ENCODE results near the gene KIF16B.

The KIF16B gene

DNA sequence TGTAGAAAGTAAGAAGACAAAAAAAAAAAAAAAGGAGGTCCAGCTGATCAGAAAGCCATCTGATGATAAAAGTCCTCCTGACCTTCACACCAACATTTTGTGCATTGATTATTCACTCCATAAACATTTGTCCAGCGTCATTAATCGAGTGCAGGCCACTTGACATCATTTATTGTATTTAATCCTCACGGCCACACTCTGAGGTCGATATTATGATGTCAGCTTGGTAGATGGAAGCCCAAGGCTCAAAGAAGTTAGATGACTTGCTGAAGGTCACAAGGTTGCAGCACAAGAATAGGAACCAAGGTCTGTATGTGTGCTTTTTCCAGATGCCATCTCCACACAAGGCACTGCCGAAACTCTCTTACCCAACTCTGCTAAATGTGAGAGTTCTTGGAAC, 328.4 kb downstream of the KIF16B start:
- no peak overlapping the region for H3K27ac ChIP-seq
- no peak for TF ChIP-seq ZFX (IDR thresholded peaks at IDR 0.05)
- no peak for TF ChIP-seq CTCF (conservative IDR thresholded peaks at IDR 0.05)

DNA sequence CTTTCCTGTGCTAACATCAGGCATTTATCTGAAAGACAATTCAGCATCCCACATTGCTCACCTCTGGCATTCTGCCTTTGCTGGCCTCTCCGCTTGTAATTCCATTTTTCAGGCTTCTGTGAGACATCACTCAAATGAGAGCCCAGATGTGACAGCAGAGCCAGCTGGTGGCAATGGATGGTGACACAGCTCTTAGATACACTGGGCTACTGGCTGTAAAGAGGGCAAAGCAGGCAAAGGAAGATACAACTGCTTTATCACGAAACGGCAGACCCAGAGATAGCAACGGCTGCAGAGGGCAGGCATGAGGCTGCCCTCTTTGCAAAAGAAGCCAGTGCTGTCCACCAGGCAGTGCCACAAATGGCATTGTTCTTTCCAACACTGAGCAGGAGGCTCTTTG, 329.8 kb downstream of the KIF16B start:
- H3K27ac ChIP-seq = no peak overlapping the region
- TF ChIP-seq ZFX (IDR thresholded peaks at IDR 0.05) (no peak), CTCF (conservative IDR thresholded peaks at IDR 0.05) (no peak)

DNA sequence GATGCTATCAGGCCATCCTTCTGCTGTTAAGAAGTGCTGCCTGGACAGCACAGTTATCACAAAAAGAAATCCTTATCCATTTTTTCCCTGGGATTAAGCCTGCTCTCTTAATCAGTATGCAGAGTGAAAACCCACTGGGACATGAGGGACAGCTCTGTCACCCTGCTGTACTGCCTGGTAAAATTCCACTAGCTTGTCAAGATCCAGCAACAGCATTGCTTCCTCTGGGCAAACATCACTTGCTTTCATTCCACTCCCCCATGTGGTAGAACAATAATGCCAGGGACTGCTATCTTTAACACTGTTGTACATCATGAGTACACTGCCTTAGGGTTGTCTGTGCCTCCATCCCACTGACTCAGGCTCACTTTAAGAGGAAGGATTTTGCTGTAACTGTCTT, 331.3 kb downstream of the KIF16B start:
- no peak overlapping the region for H3K27ac ChIP-seq
- TF ChIP-seq CTCF (conservative IDR thresholded peaks at IDR 0.05) (no peak), ZFX (IDR thresholded peaks at IDR 0.05) (no peak)

GRCh38 chr20:16240355-16240754, 332.9 kb downstream of the KIF16B start:
- no peak for TF ChIP-seq CTCF (conservative IDR thresholded peaks at IDR 0.05)
- no peak for TF ChIP-seq ZFX (IDR thresholded peaks at IDR 0.05)
- H3K27ac ChIP-seq = no peak overlapping the region

DNA sequence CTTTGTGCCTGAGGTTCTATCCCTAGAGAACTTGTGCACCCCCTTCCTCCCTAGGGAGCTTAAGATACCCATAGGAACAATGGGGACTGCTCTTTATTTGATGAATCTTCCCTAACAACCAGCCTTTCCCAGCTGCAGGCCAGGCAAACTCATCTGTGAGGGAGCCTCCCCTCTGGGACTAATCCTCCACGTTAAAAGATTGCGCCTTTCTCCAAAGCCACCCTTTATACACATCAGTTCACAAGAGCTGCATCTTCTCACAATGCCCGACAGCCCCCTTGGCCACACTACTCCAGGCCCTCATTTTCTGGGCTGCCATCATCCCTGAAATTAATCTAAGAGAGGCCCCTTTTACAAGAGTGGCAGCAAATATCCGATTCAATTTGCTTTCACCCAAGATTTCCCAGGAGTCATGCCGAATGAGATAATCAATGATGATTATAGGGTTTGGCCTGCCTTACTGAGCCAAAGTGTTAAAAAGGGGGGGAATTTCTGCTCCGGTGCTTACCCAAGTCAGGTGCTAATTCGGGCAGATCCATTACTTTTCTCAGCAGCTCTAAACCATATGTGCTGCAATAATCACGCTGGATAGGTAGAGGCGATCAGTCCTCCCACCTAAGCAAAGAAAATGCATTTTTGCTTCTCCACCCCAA, 336.5 kb downstream of the KIF16B start:
- TF ChIP-seq CTCF (conservative IDR thresholded peaks at IDR 0.05) (no peak), ZFX (IDR thresholded peaks at IDR 0.05) (no peak)
- no peak overlapping the region for H3K27ac ChIP-seq

DNA sequence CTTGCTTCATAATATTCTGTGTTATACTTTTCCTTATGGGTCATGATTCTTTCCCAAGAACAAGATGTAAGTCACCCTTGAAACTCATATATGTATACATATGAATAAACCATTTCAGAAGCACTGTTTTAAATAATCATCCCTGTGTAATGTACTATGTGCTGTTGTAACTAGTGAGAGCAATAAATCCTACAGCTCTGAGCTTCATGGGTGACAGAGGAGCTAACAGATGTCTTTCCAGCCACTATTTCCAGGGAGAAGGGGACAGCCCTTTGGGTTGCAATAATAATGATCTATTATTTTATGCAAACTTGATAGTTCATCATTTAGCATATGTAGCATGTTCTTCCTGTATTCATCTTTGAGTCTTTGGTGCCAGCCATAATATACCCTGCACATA, 342.8 kb downstream of the KIF16B start:
- no peak overlapping the region for H3K27ac ChIP-seq

GRCh38 chr20:16229813-16230212, 343.4 kb downstream of the KIF16B start:
- TF ChIP-seq ZFX (IDR thresholded peaks at IDR 0.05) (no peak), CTCF (conservative IDR thresholded peaks at IDR 0.05) (no peak)
- H3K27ac ChIP-seq = no peak overlapping the region

More for the DNA sequence above, 342.8 kb downstream of the KIF16B start:
- TF ChIP-seq CTCF (conservative IDR thresholded peaks at IDR 0.05) = no peak
- no peak for TF ChIP-seq ZFX (IDR thresholded peaks at IDR 0.05)

All from C4-2B (cell line).